ENCODE results near the gene SYPL2.
"Not testable (repeated sequence)": the region's sequence is repeated elsewhere in the genome, so short reads cannot be mapped to it uniquely, and the experiment has no call there.

Gene SYPL2

DNA sequence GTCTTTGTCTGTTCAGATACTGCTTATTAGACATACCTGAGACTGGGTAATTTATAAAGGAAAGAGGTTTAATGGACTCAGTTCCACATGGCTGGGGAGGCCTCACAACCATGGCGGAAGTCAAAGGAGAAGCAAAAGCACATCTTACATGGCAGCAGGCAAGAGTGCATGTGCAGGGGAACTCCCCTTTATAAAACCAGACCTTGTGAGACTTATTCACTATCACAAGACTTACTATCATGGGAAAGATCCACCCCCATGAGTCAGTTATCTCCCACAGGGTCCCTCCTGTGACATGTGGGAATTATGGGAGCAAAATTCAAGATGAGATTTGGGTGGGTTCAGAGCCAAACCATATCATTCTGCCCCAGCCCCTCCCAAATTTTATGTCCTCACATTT, 33.0 kb upstream of the SYPL2 start:
- TF ChIP-seq CTCF (IDR thresholded peaks at IDR 0.05), result no peak
- Histone ChIP-seq H3K4me3 (no peak overlapping the region), H3K27ac (no peak overlapping the region)
- DNase-seq (ENCODE audit: low spot score), result no peak

- no peak for DNase-seq (ENCODE audit: low spot score)
- no peak overlapping the region for H3K27ac ChIP-seq
- H3K4me3 ChIP-seq, result no peak overlapping the region
- no peak for TF ChIP-seq CTCF (IDR thresholded peaks at IDR 0.05)
Observed at GRCh38 chr1:109434484-109434883, 31.9 kb upstream of the SYPL2 start.

- no peak for TF ChIP-seq CTCF (IDR thresholded peaks at IDR 0.05)
- DNase-seq (ENCODE audit: low spot score), result no peak
- Histone ChIP-seq H3K27ac (no peak overlapping the region), H3K4me3 (no peak overlapping the region)
Observed at GRCh38 chr1:109438798-109439297, 27.5 kb upstream of the SYPL2 start.

- no peak overlapping the region for H3K4me3 ChIP-seq
- no peak for DNase-seq (ENCODE audit: low spot score)
- H3K27ac ChIP-seq, result no peak overlapping the region
- TF ChIP-seq CTCF (IDR thresholded peaks at IDR 0.05), result no peak
Observed at GRCh38 chr1:109441069-109441468, 25.3 kb upstream of the SYPL2 start.

DNA sequence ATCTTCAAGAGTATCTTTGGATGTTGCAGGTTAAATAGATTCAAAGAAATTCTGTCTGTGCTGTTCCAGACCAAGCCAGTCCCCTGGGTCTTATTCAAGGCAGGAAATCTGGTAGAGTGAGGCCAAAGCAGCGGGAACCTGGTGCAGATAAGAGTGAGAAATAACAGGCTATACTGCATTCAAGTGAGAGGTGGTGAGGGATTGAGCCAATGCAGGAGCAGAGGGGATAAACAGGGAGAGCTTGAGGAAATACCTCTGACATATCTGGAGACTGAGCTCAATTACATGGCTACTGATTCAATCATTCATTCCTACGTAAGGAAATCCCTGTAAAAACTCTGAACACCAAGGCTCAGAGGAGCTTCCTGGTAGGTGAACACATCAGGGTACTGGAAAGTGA, 22.9 kb upstream of the SYPL2 start:
- DNase-seq (ENCODE audit: low spot score), result no peak
- no peak for TF ChIP-seq CTCF (IDR thresholded peaks at IDR 0.05)
- Histone ChIP-seq H3K27ac (no peak overlapping the region), H3K4me3 (no peak overlapping the region)

- DNase-seq (ENCODE audit: low spot score), result no peak
- H3K27ac ChIP-seq, result no peak overlapping the region
- H3K4me3 ChIP-seq, result no peak overlapping the region
- no peak for TF ChIP-seq CTCF (IDR thresholded peaks at IDR 0.05)
Observed at GRCh38 chr1:109444346-109444745, 22.0 kb upstream of the SYPL2 start.

DNA sequence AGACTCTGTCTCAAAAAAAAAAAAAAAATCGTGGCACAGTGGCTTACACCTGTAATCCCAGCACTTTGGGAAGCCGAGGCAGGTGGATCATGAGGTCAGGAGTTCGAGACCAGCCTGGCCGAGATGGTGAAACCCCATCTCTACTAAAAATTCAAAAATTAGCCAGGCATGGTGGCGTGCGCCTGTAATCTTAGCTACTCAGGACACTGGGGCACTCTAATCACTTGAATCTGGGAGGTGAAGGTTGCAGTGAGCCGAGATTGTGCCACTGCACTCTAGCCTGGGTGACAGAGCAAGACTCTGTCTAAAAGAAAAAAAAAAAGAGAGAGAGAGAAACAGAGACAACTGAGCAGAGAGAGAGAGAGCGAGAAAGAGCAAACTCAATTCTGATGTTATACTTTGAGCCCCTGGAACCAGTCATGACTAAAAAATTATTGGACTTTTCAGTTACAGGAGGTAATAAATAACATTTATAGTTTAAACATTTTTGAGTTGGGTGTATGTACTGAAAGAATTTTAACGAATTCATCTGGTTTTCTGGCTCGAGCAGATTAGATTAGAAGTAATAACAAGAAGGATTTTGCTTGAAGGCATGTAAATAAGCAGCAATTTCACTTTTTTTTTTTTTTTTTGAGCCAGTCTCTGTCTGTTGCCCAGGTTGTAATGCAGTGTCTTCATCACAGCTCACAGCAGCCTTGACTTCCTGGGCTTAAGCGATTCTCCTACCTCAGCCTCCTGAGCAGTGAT, 20.2 kb upstream of the SYPL2 start:
- DNase-seq (ENCODE audit: low spot score); H3K4me3 ChIP-seq; H3K27ac ChIP-seq: not testable (repeated sequence)
